ENCODE data around the gene PDZD2.

PDZD2 gene

GRCh38 chr5:31963358-31964006 is 324.6 kb downstream of the PDZD2 start:
- H3K79me2 ChIP-seq (ENCODE audit: low read length), result no peaks in the 10 kb centered on the region
- no peak for TF ChIP-seq EZH2phosphoT487 (IDR thresholded peaks at IDR 0.05; ENCODE audit: low read depth)
- no peak for TF ChIP-seq CTCF (IDR thresholded peaks at IDR 0.05; ENCODE audit: low read depth, low read length)
- H2AFZ ChIP-seq (ENCODE audit: low read depth, low read length), result no peak overlapping the region
- no peak overlapping the region for H3K4me2 ChIP-seq (ENCODE audit: low read length)
- H3K4me3 ChIP-seq (ENCODE audit: low read length), result no peak overlapping the region
- H3K4me1 ChIP-seq (ENCODE audit: low read length), result no peaks in the 10 kb centered on the region
- H3K27ac ChIP-seq (ENCODE audit: low read length), result no peak overlapping the region
- no peaks in the 10 kb centered on the region for H4K20me1 ChIP-seq (ENCODE audit: insufficient read depth, low read length)
- no peaks in the 10 kb centered on the region for H3K27me3 ChIP-seq (ENCODE audit: low read depth, low read length)
- no peaks in the 10 kb centered on the region for H3K36me3 ChIP-seq (replicated peaks; ENCODE audit: low read depth, low read length)
- H3K9me3 ChIP-seq (ENCODE audit: insufficient read depth, low read length), result no peaks in the 10 kb centered on the region
- no peak overlapping the region for H3K9ac ChIP-seq (ENCODE audit: low read length)

- H3K4me1 ChIP-seq (ENCODE audit: low read length), result no peaks in the 10 kb centered on the region
- H3K9me3 ChIP-seq (ENCODE audit: insufficient read depth, low read length), result no peaks in the 10 kb centered on the region
- no peaks in the 10 kb centered on the region for H4K20me1 ChIP-seq (ENCODE audit: insufficient read depth, low read length)
- TF ChIP-seq EZH2phosphoT487 (IDR thresholded peaks at IDR 0.05; ENCODE audit: low read depth) (no peak), CTCF (IDR thresholded peaks at IDR 0.05; ENCODE audit: low read depth, low read length) (no peak)
- H3K36me3 ChIP-seq (replicated peaks; ENCODE audit: low read depth, low read length), result no peaks in the 10 kb centered on the region
- no peak overlapping the region for H2AFZ ChIP-seq (ENCODE audit: low read depth, low read length)
- no peak overlapping the region for H3K9ac ChIP-seq (ENCODE audit: low read length)
- H3K27ac ChIP-seq (ENCODE audit: low read length), result no peak overlapping the region
- H3K27me3 ChIP-seq (ENCODE audit: low read depth, low read length), result no peaks in the 10 kb centered on the region
- no peak overlapping the region for H3K4me3 ChIP-seq (ENCODE audit: low read length)
- H3K4me2 ChIP-seq (ENCODE audit: low read length), result no peak overlapping the region
- no peaks in the 10 kb centered on the region for H3K79me2 ChIP-seq (ENCODE audit: low read length)
These were observed 325.1 kb downstream of the PDZD2 start for GRCh38 chr5:31964007-31964360.

- Histone ChIP-seq H2AFZ (ENCODE audit: low read depth, low read length) (no peak overlapping the region), H3K4me1 (ENCODE audit: low read length) (no peaks in the 10 kb centered on the region), H3K4me3 (ENCODE audit: low read length) (no peak overlapping the region), H3K9me3 (ENCODE audit: insufficient read depth, low read length) (no peaks in the 10 kb centered on the region), H4K20me1 (ENCODE audit: insufficient read depth, low read length) (no peaks in the 10 kb centered on the region), H3K9ac (ENCODE audit: low read length) (no peak overlapping the region), H3K4me2 (ENCODE audit: low read length) (no peak overlapping the region), H3K27me3 (ENCODE audit: low read depth, low read length) (no peaks in the 10 kb centered on the region), H3K27ac (ENCODE audit: low read length) (no peak overlapping the region), H3K79me2 (ENCODE audit: low read length) (no peaks in the 10 kb centered on the region), H3K36me3 (replicated peaks; ENCODE audit: low read depth, low read length) (no peaks in the 10 kb centered on the region)
- no peak for TF ChIP-seq CTCF (IDR thresholded peaks at IDR 0.05; ENCODE audit: low read depth, low read length)
- no peak for TF ChIP-seq EZH2phosphoT487 (IDR thresholded peaks at IDR 0.05; ENCODE audit: low read depth)
These were observed 326.3 kb downstream of the PDZD2 start for GRCh38 chr5:31965227-31965626.

GRCh38 chr5:31966936-31967335 is 328.0 kb downstream of the PDZD2 start:
- no peak overlapping the region for H3K27ac ChIP-seq (ENCODE audit: low read length)
- no peak overlapping the region for H3K4me3 ChIP-seq (ENCODE audit: low read length)

More at GRCh38 chr5:31966936-31967335, 328.0 kb downstream of the PDZD2 start:
- no peak overlapping the region for H3K4me2 ChIP-seq (ENCODE audit: low read length)
- no peaks in the 10 kb centered on the region for H3K27me3 ChIP-seq (ENCODE audit: low read depth, low read length)
- H2AFZ ChIP-seq (ENCODE audit: low read depth, low read length), result no peak overlapping the region
- TF ChIP-seq EZH2phosphoT487 (IDR thresholded peaks at IDR 0.05; ENCODE audit: low read depth) (no peak), CTCF (IDR thresholded peaks at IDR 0.05; ENCODE audit: low read depth, low read length) (no peak)
- no peak overlapping the region for H3K9ac ChIP-seq (ENCODE audit: low read length)
- no peaks in the 10 kb centered on the region for H3K36me3 ChIP-seq (replicated peaks; ENCODE audit: low read depth, low read length)
- no peaks in the 10 kb centered on the region for H3K9me3 ChIP-seq (ENCODE audit: insufficient read depth, low read length)
- no peaks in the 10 kb centered on the region for H3K79me2 ChIP-seq (ENCODE audit: low read length)
- no peaks in the 10 kb centered on the region for H3K4me1 ChIP-seq (ENCODE audit: low read length)
- H4K20me1 ChIP-seq (ENCODE audit: insufficient read depth, low read length), result no peaks in the 10 kb centered on the region

Measured in OCI-LY3 (cell line).